Peyer's patch (tissue), 4 donors: ENCODE results near the gene IL24. TPM values are rescaled to one million over a fixed set of nuclear protein-coding genes. Genes with fewer than 3 reads are reported as not detected.

ENCODE experiments used
- DNase-seq, 3 donors: peaks; one replicate each; pipeline ENCODE4 v3.0.0-alpha.2; 2017 to 2019
- H3K27ac ChIP-seq, 4 donors: fragments of 200-600 bp; sonication (generic); one replicate each; pipeline ENCODE4 v1.5.1; 2016 to 2019
- H3K27me3 ChIP-seq, 2 donors: fragments of 200-600 bp; sonication (generic); one replicate each; pipeline ENCODE4 v1.5.1; 2019
- H3K36me3 ChIP-seq, 3 donors: fragments of 200-600 bp; sonication (generic); one replicate each; pipeline ENCODE4 v1.5.1; 2016 to 2019
- H3K4me1 ChIP-seq, 4 donors: fragments of 200-600 bp; sonication (generic); one replicate each; pipeline ENCODE4 v1.5.1; 2016 to 2019
- H3K4me3 ChIP-seq, 4 donors: fragments of 200-600 bp; sonication (generic); 1 replicate in 3 of 4; 2 replicates in 1 of 4; pipeline ENCODE4 v1.5.1; 2016 to 2019; ENCODE audit warnings: mild to moderate bottlenecking in 1 of 4
- H3K9me3 ChIP-seq, 4 donors: fragments of 200-600 bp; sonication (generic); one replicate each; pipeline ENCODE4 v1.5.1; 2016 to 2019; ENCODE audit warnings: mild to moderate bottlenecking in 1 of 4
- POLR2A ChIP-seq, 2 donors: fragments of 450-650 bp; IDR thresholded peaks; one replicate each; pipeline ENCODE4 v1.5.1; 2017; ENCODE audit warnings: antibody characterized with exemption in 2 of 2, mild to moderate bottlenecking in 2 of 2, moderate library complexity in 2 of 2
- total RNA-seq, 4 donors: library from RNA; depleted of rRNA; stranded (reverse); fragments of >200 nt; gene quantifications; one replicate each; pipeline ENCODE4 v1.1.0, GENCODE V29; 2016
- TF ChIP-seq, protein P1 (sequence below), 6 experiments: fragments of 450-650 bp in 4 of 6; fragments of 200-600 bp in 2 of 6; sonication (generic) in 1 of 6; IDR thresholded peaks; one replicate each; pipeline ENCODE4 v1.5.1; 2017 to 2019; ENCODE audit warnings: antibody characterized with exemption in 6 of 6, mild to moderate bottlenecking in 3 of 6, moderate library complexity in 1 of 6

The IL24 gene
- total RNA-seq, 4 donors from 2014 or later, result not detected

DNA sequence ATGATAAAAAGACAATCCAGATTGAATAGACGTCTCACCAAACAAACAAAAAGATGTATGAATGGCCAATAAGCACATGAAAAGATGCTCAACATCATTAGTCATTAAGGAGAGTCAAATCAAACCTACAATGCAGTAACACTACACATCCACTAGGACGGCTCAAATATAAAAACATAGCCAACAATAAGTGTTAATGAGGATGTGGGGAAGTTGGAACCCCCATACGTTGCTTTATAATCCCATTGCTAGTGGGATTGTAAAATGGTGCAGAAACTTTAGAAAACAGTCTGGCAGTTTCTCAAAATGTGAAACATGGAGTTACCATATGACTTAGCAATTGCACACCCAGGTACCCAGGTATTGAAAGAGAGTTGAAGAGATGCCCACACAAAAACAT lies 14.7 kb upstream of the IL24 start:
- no peak overlapping the region for H3K4me3 ChIP-seq
- no peak for TF ChIP-seq POLR2A (IDR thresholded peaks at IDR 0.05)
- TF ChIP-seq, protein P1, sequence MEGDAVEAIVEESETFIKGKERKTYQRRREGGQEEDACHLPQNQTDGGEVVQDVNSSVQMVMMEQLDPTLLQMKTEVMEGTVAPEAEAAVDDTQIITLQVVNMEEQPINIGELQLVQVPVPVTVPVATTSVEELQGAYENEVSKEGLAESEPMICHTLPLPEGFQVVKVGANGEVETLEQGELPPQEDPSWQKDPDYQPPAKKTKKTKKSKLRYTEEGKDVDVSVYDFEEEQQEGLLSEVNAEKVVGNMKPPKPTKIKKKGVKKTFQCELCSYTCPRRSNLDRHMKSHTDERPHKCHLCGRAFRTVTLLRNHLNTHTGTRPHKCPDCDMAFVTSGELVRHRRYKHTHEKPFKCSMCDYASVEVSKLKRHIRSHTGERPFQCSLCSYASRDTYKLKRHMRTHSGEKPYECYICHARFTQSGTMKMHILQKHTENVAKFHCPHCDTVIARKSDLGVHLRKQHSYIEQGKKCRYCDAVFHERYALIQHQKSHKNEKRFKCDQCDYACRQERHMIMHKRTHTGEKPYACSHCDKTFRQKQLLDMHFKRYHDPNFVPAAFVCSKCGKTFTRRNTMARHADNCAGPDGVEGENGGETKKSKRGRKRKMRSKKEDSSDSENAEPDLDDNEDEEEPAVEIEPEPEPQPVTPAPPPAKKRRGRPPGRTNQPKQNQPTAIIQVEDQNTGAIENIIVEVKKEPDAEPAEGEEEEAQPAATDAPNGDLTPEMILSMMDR (IDR thresholded peaks at IDR 0.05), result peak in 1 of 6 experiments; percentile 12

DNA sequence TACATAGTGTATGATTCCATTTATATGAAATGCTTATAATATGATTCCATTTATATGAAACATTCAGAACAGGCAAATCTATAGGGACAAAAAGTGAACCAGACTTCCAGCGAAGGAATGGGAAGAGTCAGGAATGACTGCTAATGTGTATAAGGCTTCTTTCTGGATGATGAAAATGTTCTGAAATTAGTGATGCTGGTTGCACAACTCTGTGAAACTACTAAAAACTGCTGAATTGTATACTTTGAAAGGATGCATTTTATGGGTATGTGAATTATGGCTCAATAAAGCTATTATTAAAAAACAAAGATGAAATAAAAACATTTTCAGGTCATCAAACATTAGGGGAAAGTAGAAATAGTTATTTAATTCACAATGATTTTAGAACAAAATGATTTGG lies 14.1 kb upstream of the IL24 start:
- Histone ChIP-seq H3K9me3 (peaks cover 0 to 8% (median 5%) of the 10 kb centered on the region in 4 donors), H3K4me1 (no peaks in the 10 kb centered on the region), H3K27ac (no peak overlapping the region), H3K27me3 (no peaks in the 10 kb centered on the region), H3K4me3 (no peak overlapping the region), H3K36me3 (no peaks in the 10 kb centered on the region)
- TF ChIP-seq, protein P1 (IDR thresholded peaks at IDR 0.05), result no peak
- TF ChIP-seq POLR2A (IDR thresholded peaks at IDR 0.05), result no peak
- no peak for DNase-seq

More for the DNA sequence above, 14.7 kb upstream of the IL24 start:
- H3K27me3 ChIP-seq, result no peaks in the 10 kb centered on the region
- no peak overlapping the region for H3K27ac ChIP-seq
- peaks cover 0 to 14% (median 6%) of the 10 kb centered on the region in 4 donors for H3K9me3 ChIP-seq
- H3K4me1 ChIP-seq, result no peaks in the 10 kb centered on the region
- no peak for DNase-seq
- no peaks in the 10 kb centered on the region for H3K36me3 ChIP-seq

DNA sequence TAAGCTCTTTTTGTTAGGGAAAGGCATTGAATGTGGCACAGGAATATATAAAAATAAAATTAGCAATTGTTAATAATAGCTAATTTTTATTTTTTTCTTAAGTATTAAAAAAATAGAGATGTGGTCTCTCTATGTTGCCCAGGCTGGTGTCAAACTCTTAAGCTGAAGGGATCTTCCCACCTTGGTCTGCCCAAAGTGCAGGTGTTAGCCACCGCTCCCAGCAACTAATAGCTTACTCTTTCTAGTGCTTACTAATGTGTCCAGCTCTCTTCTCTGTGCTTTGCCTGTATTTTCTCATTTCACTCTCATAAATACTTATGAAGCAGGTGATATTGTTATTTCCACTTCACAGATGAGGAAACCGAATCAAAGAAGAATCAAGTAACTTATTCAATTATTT lies 13.4 kb upstream of the IL24 start:
- Histone ChIP-seq H3K4me1 (no peaks in the 10 kb centered on the region), H3K27me3 (no peaks in the 10 kb centered on the region), H3K9me3 (peaks cover 0 to 1% (median under 1%) of the 10 kb centered on the region in 4 donors), H3K36me3 (no peaks in the 10 kb centered on the region), H3K27ac (no peak overlapping the region), H3K4me3 (no peak overlapping the region)
- DNase-seq, result no peak
- TF ChIP-seq POLR2A (IDR thresholded peaks at IDR 0.05), result no peak
- TF ChIP-seq, protein P1 (IDR thresholded peaks at IDR 0.05), result no peak

DNA sequence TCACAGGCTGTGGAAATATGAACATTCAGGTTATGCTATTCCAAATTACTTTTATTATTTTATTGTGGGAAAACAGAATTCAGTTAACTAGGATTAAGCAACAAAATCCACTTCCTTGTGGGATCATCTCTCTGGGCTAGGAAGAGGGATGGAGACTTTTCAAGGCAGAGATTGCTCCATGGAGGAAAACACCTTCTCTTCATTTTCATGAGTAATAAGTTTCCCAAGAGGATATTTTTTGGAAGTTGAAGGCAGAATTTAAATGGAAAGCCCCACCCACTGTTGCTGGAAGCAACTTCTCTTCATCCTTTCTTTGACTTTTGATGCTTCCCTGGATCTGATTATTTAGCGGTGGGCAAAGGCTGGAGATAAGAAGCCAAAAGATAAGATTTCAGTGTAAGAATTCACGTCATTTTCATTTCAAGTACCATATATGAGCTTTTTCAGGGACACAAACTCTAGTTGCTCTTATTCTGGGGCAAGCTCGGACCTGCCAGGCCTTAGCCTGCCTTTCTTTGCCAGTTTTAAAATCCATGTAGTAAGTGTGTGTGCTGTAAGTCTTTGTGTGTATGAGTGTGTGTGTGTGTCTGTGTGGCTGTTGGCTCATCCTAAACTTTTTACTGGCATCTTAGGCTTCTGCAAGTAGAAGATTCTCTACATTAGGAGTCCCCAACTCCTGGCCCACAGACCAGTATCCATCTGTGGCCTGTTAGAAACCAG lies 11.7 kb upstream of the IL24 start:
- H3K9me3 ChIP-seq, result no peaks in the 10 kb centered on the region
- TF ChIP-seq, protein P1 (IDR thresholded peaks at IDR 0.05), result no peak
- no peak for TF ChIP-seq POLR2A (IDR thresholded peaks at IDR 0.05)
- H3K27ac ChIP-seq, result no peak overlapping the region
- no peaks in the 10 kb centered on the region for H3K36me3 ChIP-seq
- H3K27me3 ChIP-seq, result no peaks in the 10 kb centered on the region
- no peak overlapping the region for H3K4me3 ChIP-seq
- peaks cover 0 to 5% (median 0%) of the 10 kb centered on the region in 4 donors for H3K4me1 ChIP-seq
- no peak for DNase-seq

DNA sequence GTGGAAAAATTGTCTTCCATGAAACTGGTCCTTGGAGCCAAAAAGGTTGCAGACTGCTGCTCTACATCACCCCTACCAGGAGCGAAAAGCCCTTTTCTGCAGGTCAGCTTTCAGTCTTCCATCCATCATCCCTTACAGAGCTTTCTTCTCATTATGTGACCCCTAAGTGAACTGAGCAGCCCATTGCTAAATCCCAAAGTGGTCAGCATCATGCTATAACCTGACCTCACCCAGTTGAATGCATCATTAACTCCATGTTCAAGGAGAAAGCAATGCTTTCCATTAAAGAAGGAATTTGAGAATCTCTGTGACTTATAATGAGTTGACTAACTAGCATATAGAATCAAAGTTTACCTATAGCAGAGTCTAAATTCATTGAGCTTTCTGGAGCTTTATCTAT lies 10.4 kb upstream of the IL24 start:
- no peak for DNase-seq
- Histone ChIP-seq H3K27me3 (no peaks in the 10 kb centered on the region), H3K4me3 (no peak overlapping the region), H3K27ac (no peak overlapping the region), H3K4me1 (peaks cover 0 to 16% (median 0%) of the 10 kb centered on the region in 4 donors), H3K9me3 (no peaks in the 10 kb centered on the region), H3K36me3 (no peaks in the 10 kb centered on the region)
- no peak for TF ChIP-seq POLR2A (IDR thresholded peaks at IDR 0.05)
- TF ChIP-seq, protein P1 (IDR thresholded peaks at IDR 0.05), result no peak
